ENCODE measurements around the gene PYY. TPM values are rescaled to one million over a fixed set of nuclear protein-coding genes. Genes with fewer than 3 reads are reported as not detected.
"Not testable (repeated sequence)": the region's sequence is repeated elsewhere in the genome, so short reads cannot be mapped to it uniquely, and the experiment has no call there.

Gene PYY
- total RNA-seq, 1 experiment from 2014 or later = not detected

DNA sequence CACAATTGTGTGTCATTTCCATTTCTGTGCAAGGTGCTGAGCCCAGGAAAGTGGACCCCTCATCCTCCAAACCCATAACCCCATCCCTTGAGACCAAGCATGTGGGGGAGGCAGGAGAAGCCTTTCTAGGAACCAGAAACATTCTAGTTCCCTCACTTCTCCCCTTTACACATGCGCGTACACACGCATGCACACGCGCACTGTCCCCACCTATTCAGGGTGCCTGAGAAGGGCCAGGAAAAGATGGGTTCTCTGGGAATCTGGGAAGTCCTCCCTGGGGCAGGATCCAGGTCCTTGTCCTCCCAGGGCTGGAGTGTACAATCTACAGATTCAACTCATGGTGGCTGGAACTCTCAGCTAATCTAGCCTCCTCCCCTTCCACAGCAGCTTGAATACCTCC lies 13.9 kb downstream of the PYY start:
- ATAC-seq (no peak), DNase-seq (no peak)
- H3K27me3 ChIP-seq (ENCODE audit: low read length) = no peaks in the 10 kb centered on the region
- no peaks in the 10 kb centered on the region for H3F3A ChIP-seq (ENCODE audit: low read length, unreplicated experiment)
- H3K9ac ChIP-seq (ENCODE audit: low read length) = no peak overlapping the region
- CTCF ChIA-PET = no interaction called here
- H3K9me3 ChIP-seq (ENCODE audit: low read length) = no peaks in the 10 kb centered on the region
- no TSS peak for BruUV-seq (replicated peaks)
- no peak for TF ChIP-seq EZH2 (IDR thresholded peaks at IDR 0.05; ENCODE audit: low read length, unreplicated experiment)
- no peak for TF ChIP-seq CTCF (conservative IDR thresholded peaks at IDR 0.05; ENCODE audit: low read depth, low read length)
- TF ChIP-seq EZH2phosphoT487 (IDR thresholded peaks at IDR 0.05; ENCODE audit: borderline replicate concordance, low read length) = no peak
- H2AFZ ChIP-seq (ENCODE audit: low read length) = no peak overlapping the region
- POLR2A ChIA-PET (ENCODE audit: unreplicated experiment) = no interaction called here
- H3K79me2 ChIP-seq (ENCODE audit: low read length) = no peaks in the 10 kb centered on the region
- intact Hi-C loops (cut with micrococcal nuclease) = no loop called here
- H3K4me3 ChIP-seq (ENCODE audit: low read length) = no peak overlapping the region
- H3K4me2 ChIP-seq (ENCODE audit: low read length) = no peak overlapping the region
- H3K4me1 ChIP-seq (ENCODE audit: insufficient read depth, low read length) = peaks cover 3% of the 10 kb centered on the region; the same call in 1 of the 2 replicates
- no peaks in the 10 kb centered on the region for H3K36me3 ChIP-seq (ENCODE audit: low read depth, low read length)
- H3K27ac ChIP-seq (ENCODE audit: low read length) = no peak overlapping the region
- H4K20me1 ChIP-seq (ENCODE audit: low read length) = no peaks in the 10 kb centered on the region
- no peaks in the 10 kb centered on the region for H3K9me2 ChIP-seq (replicated peaks; ENCODE audit: low read length)

DNA sequence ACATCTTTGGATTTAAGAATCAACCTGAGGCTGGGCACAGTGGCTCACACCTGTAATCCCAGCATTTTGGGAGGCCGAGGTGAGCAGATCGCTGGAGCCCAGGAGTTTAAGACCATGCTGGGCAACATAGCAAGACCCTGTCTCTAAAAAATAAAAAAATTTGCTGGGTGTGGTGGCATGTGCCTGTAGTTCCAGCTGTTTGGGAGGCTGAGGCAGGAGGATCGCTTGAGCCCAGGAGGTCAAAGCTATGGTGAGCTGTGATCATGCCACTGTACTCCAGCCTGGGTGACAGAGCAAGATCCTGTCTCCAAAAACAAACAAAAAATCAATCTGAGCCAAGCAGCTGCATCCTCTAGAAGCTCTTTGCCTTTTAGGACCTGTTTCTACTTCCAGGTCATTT lies 14.3 kb downstream of the PYY start:
- H4K20me1 ChIP-seq (ENCODE audit: low read length); H3K36me3 ChIP-seq (ENCODE audit: low read depth, low read length); ATAC-seq; POLR2A ChIA-PET (ENCODE audit: unreplicated experiment); DNase-seq; H3K27ac ChIP-seq (ENCODE audit: low read length); H3K4me1 ChIP-seq (ENCODE audit: insufficient read depth, low read length); H3F3A ChIP-seq (ENCODE audit: low read length, unreplicated experiment); H3K9ac ChIP-seq (ENCODE audit: low read length); H3K4me2 ChIP-seq (ENCODE audit: low read length); H3K27me3 ChIP-seq (ENCODE audit: low read length); intact Hi-C loops (cut with micrococcal nuclease); H2AFZ ChIP-seq (ENCODE audit: low read length); H3K4me3 ChIP-seq (ENCODE audit: low read length); BruUV-seq (replicated peaks); CTCF ChIA-PET; H3K9me2 ChIP-seq (replicated peaks; ENCODE audit: low read length); H3K79me2 ChIP-seq (ENCODE audit: low read length); H3K9me3 ChIP-seq (ENCODE audit: low read length): not testable (repeated sequence)

DNA sequence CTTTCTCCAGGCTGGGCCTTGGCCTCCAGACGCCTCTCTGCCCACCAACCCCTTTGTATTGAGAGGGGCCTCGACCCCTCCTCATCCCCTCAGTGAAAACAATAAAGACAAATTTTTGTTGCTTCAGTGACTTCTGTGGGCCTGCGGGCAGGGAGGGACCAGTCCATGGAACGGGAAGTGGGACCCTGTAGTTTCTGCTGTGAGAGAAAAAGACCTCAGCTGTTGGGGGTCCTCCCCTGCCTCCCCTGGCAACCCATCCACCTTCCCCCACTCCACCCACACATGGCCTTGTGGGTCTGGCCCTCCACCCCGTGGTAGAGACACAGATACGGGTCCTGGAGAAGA lies 14.9 kb downstream of the PYY start:
- DNase-seq (no peak), ATAC-seq (no peak)
- intact Hi-C loops (cut with micrococcal nuclease) = no loop called here
- ChIA-PET POLR2A (ENCODE audit: unreplicated experiment) (no interaction called here), CTCF (interaction anchor here (1.1 kb wide), 1 partner anchor 28 kb away, joined by 3 read pairs; no protein-coding TSS in a partner anchor)
- Histone ChIP-seq H3K27me3 (ENCODE audit: low read length) (no peaks in the 10 kb centered on the region), H4K20me1 (ENCODE audit: low read length) (no peaks in the 10 kb centered on the region), H3K4me1 (ENCODE audit: insufficient read depth, low read length) (peaks cover 3% of the 10 kb centered on the region; the same call in 1 of the 2 replicates), H3K9me3 (ENCODE audit: low read length) (no peaks in the 10 kb centered on the region), H3K9me2 (replicated peaks; ENCODE audit: low read length) (no peaks in the 10 kb centered on the region), H3K4me2 (ENCODE audit: low read length) (no peak overlapping the region), H3F3A (ENCODE audit: low read length, unreplicated experiment) (no peaks in the 10 kb centered on the region), H3K27ac (ENCODE audit: low read length) (no peak overlapping the region), H3K9ac (ENCODE audit: low read length) (no peak overlapping the region), H2AFZ (ENCODE audit: low read length) (no peak overlapping the region), H3K36me3 (ENCODE audit: low read depth, low read length) (no peaks in the 10 kb centered on the region), H3K4me3 (ENCODE audit: low read length) (no peak overlapping the region), H3K79me2 (ENCODE audit: low read length) (no peaks in the 10 kb centered on the region)
- TF ChIP-seq EZH2 (IDR thresholded peaks at IDR 0.05; ENCODE audit: low read length, unreplicated experiment) = no peak
- TF ChIP-seq CTCF (conservative IDR thresholded peaks at IDR 0.05; ENCODE audit: low read depth, low read length) = no peak
- TF ChIP-seq EZH2phosphoT487 (IDR thresholded peaks at IDR 0.05; ENCODE audit: borderline replicate concordance, low read length) = no peak
- no TSS peak for BruUV-seq (replicated peaks)
